ENCODE measurements around the gene DDX17. TPM values are rescaled to one million over a fixed set of nuclear protein-coding genes. Genes with fewer than 3 reads are reported as not detected.

Gene DDX17
- total and polyA plus RNA-seq, 2 experiments from 2014 or later = 88.0 to 603 TPM

DNA sequence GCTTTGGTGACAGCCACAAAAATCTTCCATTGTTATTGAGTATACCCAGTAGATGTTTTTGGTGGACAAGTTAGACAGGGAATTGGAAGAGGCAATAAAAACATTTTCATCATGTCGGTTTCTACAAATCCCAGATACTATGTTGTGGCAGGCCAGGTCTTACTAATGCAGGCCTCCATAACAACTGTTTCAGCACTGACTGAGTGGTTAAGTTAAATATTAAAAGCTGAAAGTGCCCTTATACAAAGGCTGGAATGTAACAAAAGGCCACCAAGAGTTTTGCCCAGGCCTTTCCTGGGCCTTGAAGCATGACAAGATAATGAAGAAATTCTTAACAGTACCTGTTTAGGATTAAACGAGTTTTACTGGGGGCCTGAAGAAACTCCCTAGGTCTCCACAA lies 34.6 kb upstream of the DDX17 start (continued):
- TF ChIP-seq ZNF462 (CRISPR knock-in tag; IDR thresholded peaks at IDR 0.05) (no peak), NANOG (IDR thresholded peaks at IDR 0.05; ENCODE audit: borderline replicate concordance) (no peak)

- no peaks in the 10 kb centered on the region for H4K20me1 ChIP-seq (replicated peaks; ENCODE audit: insufficient read depth)
- H3F3A ChIP-seq (replicated peaks; ENCODE audit: low read depth) = no peaks in the 10 kb centered on the region
- H3K27me3 ChIP-seq (ENCODE audit: insufficient read depth) = no peaks in the 10 kb centered on the region
- no peak overlapping the region for H3K4me3 ChIP-seq
- H3K27ac ChIP-seq (ENCODE audit: low read depth) = no peak overlapping the region
- Mint-ChIP-seq H3K9me3 (no peaks in the 10 kb centered on the region), H3K4me3 (no peak overlapping the region), H3K4me1 (peaks cover 2% of the 10 kb centered on the region; the same call in 1 of the 3 replicates), H3K27me3 (ENCODE audit: insufficient read depth, low read depth, poor library complexity) (no peaks in the 10 kb centered on the region), H3K36me3 (ENCODE audit: low read depth) (no peaks in the 10 kb centered on the region), H3K27ac (no peak overlapping the region)
- no peaks in the 10 kb centered on the region for H3K36me3 ChIP-seq (ENCODE audit: insufficient read depth)
- ATAC-seq (no peak), DNase-seq (ENCODE audit: low spot score) (no peak)
- H3K4me2 ChIP-seq = no peak overlapping the region
- H3K4me1 ChIP-seq (ENCODE audit: insufficient read depth) = no peaks in the 10 kb centered on the region
- no peaks in the 10 kb centered on the region for H3K9me2 ChIP-seq (ENCODE audit: insufficient read depth)
- no peaks in the 10 kb centered on the region for H3K79me2 ChIP-seq (replicated peaks; ENCODE audit: insufficient read depth)
- H2AFZ ChIP-seq = no peak overlapping the region
- TF ChIP-seq CREB1 (CRISPR knock-in tag; IDR thresholded peaks at IDR 0.05; ENCODE audit: low read depth) = no peak
- TF ChIP-seq ZNF114 (CRISPR knock-in tag; IDR thresholded peaks at IDR 0.05) = no peak
- TF ChIP-seq EZH2phosphoT487 (IDR thresholded peaks at IDR 0.05; ENCODE audit: unreplicated experiment) = no peak
- no peak for TF ChIP-seq POLR2AphosphoS5 (IDR thresholded peaks at IDR 0.05; ENCODE audit: low read depth)
- no peak for TF ChIP-seq EZH2 (IDR thresholded peaks at IDR 0.05; ENCODE audit: low read depth, unreplicated experiment)
- no peak for TF ChIP-seq ZNF331 (CRISPR knock-in tag; IDR thresholded peaks at IDR 0.05; ENCODE audit: low read depth)
- no peak for TF ChIP-seq NANOG (IDR thresholded peaks at IDR 0.05; ENCODE audit: borderline replicate concordance)
- TF ChIP-seq CTCF (conservative IDR thresholded peaks at IDR 0.05; ENCODE audit: low read depth in 2 of 2) = no peak
- no peak for TF ChIP-seq JUNB (IDR thresholded peaks at IDR 0.05; ENCODE audit: unreplicated experiment)
Measured at GRCh38 chr22:38531251-38531938, 25.3 kb upstream of the DDX17 start.

Data from GM23338 (cell line).